ENCODE data around the gene GAMT. TPM values are rescaled to one million over a fixed set of nuclear protein-coding genes. Genes with fewer than 3 reads are reported as not detected.

Gene GAMT
- total RNA-seq, 1 donor from 2014 or later = 21.7 TPM

DNA sequence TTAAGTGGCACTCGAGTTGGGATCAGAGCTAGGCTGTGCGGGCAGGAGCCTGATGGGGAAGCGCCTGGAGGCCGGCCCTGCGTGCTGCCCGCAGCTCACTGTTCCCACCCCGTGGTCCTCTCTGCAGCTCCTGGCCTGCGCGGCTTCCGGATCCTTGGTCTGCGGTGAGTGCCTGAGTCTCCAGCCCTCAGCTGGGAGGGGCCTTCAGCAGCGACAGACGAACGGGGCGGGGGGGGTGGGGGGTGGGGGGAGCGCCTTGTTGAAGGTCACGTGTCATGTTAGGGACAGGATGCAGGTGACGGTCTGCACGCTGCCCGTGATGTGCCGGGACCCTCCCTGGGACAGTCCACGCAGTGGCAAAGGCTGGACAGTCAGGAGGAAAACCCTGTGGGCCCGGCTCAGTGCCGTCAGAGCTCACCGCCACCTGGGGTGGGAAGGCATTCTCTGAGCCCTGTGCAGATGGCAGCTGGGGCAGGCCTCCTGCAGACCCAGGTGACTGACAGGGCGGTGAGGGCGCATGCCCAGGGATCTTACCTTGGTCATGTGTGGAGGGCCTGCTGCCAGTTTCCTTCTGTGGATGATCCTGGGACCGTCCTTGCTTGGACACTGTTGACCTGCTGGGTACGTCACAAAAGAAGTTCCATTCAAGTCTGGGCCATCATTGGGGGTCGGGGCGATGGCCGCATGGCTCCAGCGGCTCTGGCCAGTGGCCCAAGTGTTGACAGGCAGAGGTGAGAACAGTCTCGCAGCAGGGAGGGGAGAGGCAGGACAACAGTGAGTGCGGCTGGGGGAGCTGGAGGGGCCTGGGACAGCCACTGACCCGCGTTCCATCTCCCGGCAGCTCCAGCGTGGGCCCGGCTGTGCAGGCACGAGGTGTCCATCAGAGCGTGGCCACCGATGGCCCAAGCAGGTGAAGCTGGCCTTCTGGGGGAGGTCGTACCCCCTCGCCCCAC is 13.4 kb downstream of the GAMT start:
- peaks cover 21% of the 10 kb centered on the region for H3K36me3 Mint-ChIP-seq (ENCODE audit: low read depth)

GRCh38 chr19:1386945-1387683 is 14.2 kb downstream of the GAMT start:
- intact Hi-C loops (cut with micrococcal nuclease) = no loop called here
- Mint-ChIP-seq H3K4me3 (no peak overlapping the region), H3K27me3 (ENCODE audit: insufficient read depth) (peaks cover 7% of the 10 kb centered on the region), H3K9me3 (no peaks in the 10 kb centered on the region), H3K27ac (no peak overlapping the region), H3K4me1 (ENCODE audit: low read depth) (peaks cover 18% of the 10 kb centered on the region), H3K36me3 (ENCODE audit: low read depth) (peaks cover 17% of the 10 kb centered on the region)
- DNase-seq (ENCODE audit: low spot score) = no peak

More for the DNA sequence above, 13.4 kb downstream of the GAMT start:
- Mint-ChIP-seq H3K27ac (no peak overlapping the region), H3K4me3 (no peak overlapping the region), H3K4me1 (ENCODE audit: low read depth) (peaks cover 15% of the 10 kb centered on the region), H3K9me3 (no peaks in the 10 kb centered on the region), H3K27me3 (ENCODE audit: insufficient read depth) (peaks cover 7% of the 10 kb centered on the region)
- DNase-seq (ENCODE audit: low spot score) = no peak
- intact Hi-C loops (cut with micrococcal nuclease) = no loop called here

DNA sequence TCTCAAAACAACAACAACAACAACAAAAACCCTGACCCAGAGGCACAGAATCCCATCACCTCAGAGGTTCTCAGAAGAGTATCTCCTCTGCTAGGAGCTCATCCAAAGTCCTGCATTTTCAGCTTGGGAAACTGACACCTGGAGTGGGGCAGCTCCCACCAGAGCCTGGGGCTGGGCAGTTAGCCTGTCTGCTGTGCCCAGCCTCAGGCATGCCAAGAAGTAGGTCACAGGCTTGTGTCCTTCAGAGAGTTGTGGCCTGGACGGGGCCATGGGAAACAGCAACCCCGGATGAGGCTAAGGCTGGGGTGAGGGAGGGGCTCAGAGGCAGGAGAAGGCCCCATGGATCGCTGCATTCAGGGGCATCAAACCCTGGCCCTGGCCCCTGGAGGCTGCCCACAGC is 15.5 kb downstream of the GAMT start:
- peaks cover 9% of the 10 kb centered on the region for H3K27me3 Mint-ChIP-seq (ENCODE audit: insufficient read depth)
- intact Hi-C loops (cut with micrococcal nuclease) = no loop called here
- no peaks in the 10 kb centered on the region for H3K9me3 Mint-ChIP-seq
- peaks cover 10% of the 10 kb centered on the region for H3K36me3 Mint-ChIP-seq (ENCODE audit: low read depth)
- no peak for DNase-seq (ENCODE audit: low spot score)
- H3K4me3 Mint-ChIP-seq = peak overlapping the region; percentile 15
- H3K27ac Mint-ChIP-seq = no peak overlapping the region
- H3K4me1 Mint-ChIP-seq (ENCODE audit: low read depth) = peaks cover 18% of the 10 kb centered on the region

DNA sequence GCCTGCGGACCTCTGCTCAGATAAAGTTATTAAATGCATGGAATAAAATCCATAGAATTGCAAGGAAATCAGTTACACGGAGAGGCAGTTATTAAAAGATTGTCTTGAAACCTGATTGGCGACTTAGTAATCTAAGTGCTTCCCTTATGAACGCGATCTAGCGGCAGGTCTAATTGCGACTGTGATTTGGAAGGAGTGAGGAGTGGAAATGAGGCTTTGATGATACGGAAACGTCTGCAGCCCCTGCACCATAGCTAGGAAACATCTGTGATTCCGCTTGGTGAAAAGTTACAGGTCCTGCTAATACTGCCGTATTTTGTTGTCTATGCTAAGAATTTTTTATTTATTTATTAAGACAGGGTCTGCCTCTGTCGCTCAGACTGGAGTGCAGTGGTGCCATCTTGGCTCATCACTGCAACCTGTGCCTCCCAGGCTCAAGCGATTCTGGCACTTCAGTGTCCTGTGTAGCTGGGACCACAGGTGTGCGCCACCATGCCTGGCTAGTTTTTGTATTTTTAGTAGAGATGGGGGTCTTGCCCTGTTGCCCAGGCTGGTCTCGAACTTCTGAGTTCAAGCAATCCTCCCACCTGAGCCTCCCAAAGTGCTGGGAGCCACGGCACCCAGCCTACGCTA is 16.7 kb downstream of the GAMT start:
- H3K27me3 Mint-ChIP-seq (ENCODE audit: insufficient read depth) = peaks cover 9% of the 10 kb centered on the region
- no peak for DNase-seq (ENCODE audit: low spot score)
- peak overlapping the region; percentile 68 for H3K27ac Mint-ChIP-seq
- H3K9me3 Mint-ChIP-seq = no peaks in the 10 kb centered on the region
- peaks cover 18% of the 10 kb centered on the region for H3K4me1 Mint-ChIP-seq (ENCODE audit: low read depth)
- intact Hi-C loops (cut with micrococcal nuclease) = loop anchor here (5.0 kb wide), 1 partner anchor 252 kb away; no protein-coding TSS in a partner anchor
- peak overlapping the region; percentile 84 for H3K4me3 Mint-ChIP-seq
- peaks cover 8% of the 10 kb centered on the region for H3K36me3 Mint-ChIP-seq (ENCODE audit: low read depth)

- Mint-ChIP-seq H3K4me1 (ENCODE audit: low read depth) (peaks cover 18% of the 10 kb centered on the region), H3K9me3 (no peaks in the 10 kb centered on the region), H3K36me3 (ENCODE audit: low read depth) (peaks cover 7% of the 10 kb centered on the region), H3K27me3 (ENCODE audit: insufficient read depth) (peaks cover 9% of the 10 kb centered on the region), H3K27ac (peak overlapping the region; percentile 68), H3K4me3 (peak overlapping the region; percentile 84)
- no peak for DNase-seq (ENCODE audit: low spot score)
- intact Hi-C loops (cut with micrococcal nuclease) = loop anchor here (5.0 kb wide), 1 partner anchor 252 kb away; no protein-coding TSS in a partner anchor
Measured at GRCh38 chr19:1384085-1384462, 17.3 kb downstream of the GAMT start.

GRCh38 chr19:1383312-1384084 is 17.8 kb downstream of the GAMT start, which contains the start of gene NDUFS7:
TSS of gene NDUFS7 (plus strand) at chr19:1383907. CDS start at chr19:1383927, 20 bp downstream.
- Mint-ChIP-seq H3K4me1 (ENCODE audit: low read depth) (peaks cover 18% of the 10 kb centered on the region), H3K27ac (peak within 1 kb of the TSS; percentile 99), H3K9me3 (no peaks in the 10 kb centered on the region), H3K36me3 (ENCODE audit: low read depth) (peaks cover 2% of the 10 kb centered on the region), H3K27me3 (ENCODE audit: insufficient read depth) (peaks cover 9% of the 10 kb centered on the region), H3K4me3 (peak within 1 kb of the TSS; percentile 84)
- peak; percentile 89 for DNase-seq (ENCODE audit: low spot score)
- intact Hi-C loops (cut with micrococcal nuclease) = loop anchor here (1.0 to 5.0 kb wide), 5 partner anchors 24 to 251 kb away; partner anchors contain the start of genes C19orf25, DAZAP1 and RPS15

- Mint-ChIP-seq H3K4me3 (peak overlapping the region; percentile 84), H3K4me1 (ENCODE audit: low read depth) (peaks cover 18% of the 10 kb centered on the region), H3K27me3 (ENCODE audit: insufficient read depth) (peaks cover 9% of the 10 kb centered on the region), H3K36me3 (ENCODE audit: low read depth) (peaks cover 2% of the 10 kb centered on the region), H3K27ac (peak overlapping the region; percentile 99), H3K9me3 (no peaks in the 10 kb centered on the region)
- DNase-seq (ENCODE audit: low spot score) = no peak
- intact Hi-C loops (cut with micrococcal nuclease) = loop anchor here (1.0 to 5.0 kb wide), 5 partner anchors 24 to 251 kb away; partner anchors contain the start of genes C19orf25, DAZAP1 and RPS15
Measured at GRCh38 chr19:1383017-1383311, 18.4 kb downstream of the GAMT start.

DNA sequence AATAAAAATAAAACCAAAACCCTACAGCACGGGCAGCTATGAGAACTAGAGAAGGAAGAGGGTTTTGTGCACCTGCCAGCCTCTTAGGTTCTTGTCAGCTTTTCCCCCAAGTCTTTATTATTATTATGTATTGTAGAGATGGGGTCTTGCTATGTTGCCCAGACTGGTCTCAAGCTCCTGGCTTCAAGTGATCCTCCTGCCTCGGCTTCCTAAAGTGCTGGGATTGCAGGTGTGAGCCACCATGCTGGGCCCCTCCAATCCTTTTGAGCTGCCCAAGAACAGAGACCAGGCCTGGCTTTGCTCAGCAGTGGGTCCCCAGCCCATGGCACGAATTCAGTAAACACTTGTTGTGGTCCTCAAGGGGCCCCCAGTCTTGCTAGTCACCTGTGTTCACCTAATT is 19.1 kb downstream of the GAMT start:
- Mint-ChIP-seq H3K27me3 (ENCODE audit: insufficient read depth) (peaks cover 9% of the 10 kb centered on the region), H3K36me3 (ENCODE audit: low read depth) (peaks cover 2% of the 10 kb centered on the region), H3K27ac (no peak overlapping the region), H3K9me3 (no peaks in the 10 kb centered on the region), H3K4me3 (no peak overlapping the region), H3K4me1 (ENCODE audit: low read depth) (peaks cover 18% of the 10 kb centered on the region)
- DNase-seq (ENCODE audit: low spot score) = no peak
- intact Hi-C loops (cut with micrococcal nuclease) = loop anchor here (5.0 kb wide), 1 partner anchor 250 kb away; no protein-coding TSS in a partner anchor

GRCh38 chr19:1379961-1380489 is 21.3 kb downstream of the GAMT start:
- DNase-seq (ENCODE audit: low spot score) = no peak
- Mint-ChIP-seq H3K36me3 (ENCODE audit: low read depth) (peaks cover 2% of the 10 kb centered on the region), H3K4me1 (ENCODE audit: low read depth) (peaks cover 18% of the 10 kb centered on the region), H3K9me3 (no peaks in the 10 kb centered on the region), H3K27ac (no peak overlapping the region), H3K4me3 (no peak overlapping the region), H3K27me3 (ENCODE audit: insufficient read depth) (peaks cover 9% of the 10 kb centered on the region)
- intact Hi-C loops (cut with micrococcal nuclease) = loop anchor here (5.0 kb wide), 1 partner anchor 248 kb away; no protein-coding TSS in a partner anchor

- intact Hi-C loops (cut with micrococcal nuclease) = no loop called here
- H3K4me1 Mint-ChIP-seq (ENCODE audit: low read depth) = peaks cover 12% of the 10 kb centered on the region
- DNase-seq (ENCODE audit: low spot score) = no peak
- no peak overlapping the region for H3K27ac Mint-ChIP-seq
- H3K27me3 Mint-ChIP-seq (ENCODE audit: insufficient read depth) = peaks cover 9% of the 10 kb centered on the region
- H3K4me3 Mint-ChIP-seq = no peak overlapping the region
- H3K36me3 Mint-ChIP-seq (ENCODE audit: low read depth) = peaks cover 3% of the 10 kb centered on the region
- no peaks in the 10 kb centered on the region for H3K9me3 Mint-ChIP-seq
Measured at GRCh38 chr19:1379126-1379905, 22.0 kb downstream of the GAMT start.

GRCh38 chr19:1377965-1378785 is 23.2 kb downstream of the GAMT start:
- DNase-seq (ENCODE audit: low spot score) = no peak
- Mint-ChIP-seq H3K4me3 (no peak overlapping the region), H3K4me1 (ENCODE audit: low read depth) (peaks cover 6% of the 10 kb centered on the region), H3K27ac (no peak overlapping the region), H3K27me3 (ENCODE audit: insufficient read depth) (peaks cover 4% of the 10 kb centered on the region), H3K36me3 (ENCODE audit: low read depth) (peaks cover 7% of the 10 kb centered on the region), H3K9me3 (no peaks in the 10 kb centered on the region)
- intact Hi-C loops (cut with micrococcal nuclease) = no loop called here

Measured in activated T-helper 1 cell treated with anti-CD3 and anti-CD28 coated beads, Interleukin-12 subunit alpha, Interleukin-12 subunit beta, Interleukin-2, Interleukin-4 antibody, amounts not matched to agents 30 ng/mL and 10 ng/mL and 1 ng/mL, durations not matched to agents 14 hours and 24 hours and 36 hours (primary cell).